Hepatocyte (in vitro differentiated cells): Measurements from ENCODE around the gene PMIS2.

Experiments
- CTCF ChIP-seq: fragments of 200-600 bp; sonication (generic); IDR thresholded peaks from 2 replicates; pipeline ENCODE4 v1.5.1; 2016; ENCODE audit warnings: antibody characterized with exemption, mild to moderate bottlenecking; ENCODE audit not compliant: poor library complexity
- EZH2 ChIP-seq: fragments of 200-600 bp; sonication (generic); IDR thresholded peaks from 2 replicates; pipeline ENCODE4 v1.6.1; 2016; ENCODE audit warnings: antibody characterized with exemption, mild to moderate bottlenecking, borderline replicate concordance

- TF ChIP-seq EZH2: no peak
- TF ChIP-seq CTCF: no peak
Observed at GRCh38 chr19:35615036-35615435, 29.1 kb downstream of the PMIS2 start.
